ENCODE results near the gene PTPRT.

The PTPRT gene

GRCh38 chr20:42130810-42131596, 1058.7 kb downstream of the PTPRT start:
- H3K27me3 ChIP-seq (ENCODE audit: control insufficient read depth, insufficient read depth, low read length), result no peaks in the 10 kb centered on the region
- H3K27ac ChIP-seq (ENCODE audit: low read depth, low read length), result no peak overlapping the region
- H3K9me3 ChIP-seq (ENCODE audit: control insufficient read depth, insufficient read depth, low read length), result no peaks in the 10 kb centered on the region
- H3K9ac ChIP-seq (ENCODE audit: low read depth, low read length), result no peak overlapping the region
- H3K4me3 ChIP-seq (ENCODE audit: low read depth, low read length), result no peak overlapping the region
- H3K4me1 ChIP-seq (ENCODE audit: control insufficient read depth, insufficient read depth, low read length), result no peaks in the 10 kb centered on the region
- H3K36me3 ChIP-seq (ENCODE audit: control insufficient read depth, insufficient read depth, low read length), result no peaks in the 10 kb centered on the region

GRCh38 chr20:42125426-42125825, 1064.3 kb downstream of the PTPRT start:
- no peaks in the 10 kb centered on the region for H3K9me3 ChIP-seq (ENCODE audit: control insufficient read depth, insufficient read depth, low read length)
- H3K27me3 ChIP-seq (ENCODE audit: control insufficient read depth, insufficient read depth, low read length), result no peaks in the 10 kb centered on the region
- H3K36me3 ChIP-seq (ENCODE audit: control insufficient read depth, insufficient read depth, low read length), result no peaks in the 10 kb centered on the region
- no peak overlapping the region for H3K27ac ChIP-seq (ENCODE audit: low read depth, low read length)
- no peak overlapping the region for H3K9ac ChIP-seq (ENCODE audit: low read depth, low read length)
- H3K4me3 ChIP-seq (ENCODE audit: low read depth, low read length), result no peak overlapping the region
- H3K4me1 ChIP-seq (ENCODE audit: control insufficient read depth, insufficient read depth, low read length), result no peaks in the 10 kb centered on the region

GRCh38 chr20:42123981-42124473, 1065.7 kb downstream of the PTPRT start:
- Histone ChIP-seq H3K4me3 (ENCODE audit: low read depth, low read length) (no peak overlapping the region), H3K9ac (ENCODE audit: low read depth, low read length) (no peak overlapping the region), H3K36me3 (ENCODE audit: control insufficient read depth, insufficient read depth, low read length) (no peaks in the 10 kb centered on the region), H3K27me3 (ENCODE audit: control insufficient read depth, insufficient read depth, low read length) (no peaks in the 10 kb centered on the region), H3K4me1 (ENCODE audit: control insufficient read depth, insufficient read depth, low read length) (no peaks in the 10 kb centered on the region), H3K27ac (ENCODE audit: low read depth, low read length) (no peak overlapping the region), H3K9me3 (ENCODE audit: control insufficient read depth, insufficient read depth, low read length) (no peaks in the 10 kb centered on the region)

GRCh38 chr20:42118409-42119125, 1071.1 kb downstream of the PTPRT start:
- Histone ChIP-seq H3K9me3 (ENCODE audit: control insufficient read depth, insufficient read depth, low read length) (no peaks in the 10 kb centered on the region), H3K36me3 (ENCODE audit: control insufficient read depth, insufficient read depth, low read length) (no peaks in the 10 kb centered on the region), H3K27me3 (ENCODE audit: control insufficient read depth, insufficient read depth, low read length) (no peaks in the 10 kb centered on the region), H3K4me1 (ENCODE audit: control insufficient read depth, insufficient read depth, low read length) (peaks cover 5% of the 10 kb centered on the region; the same call in 1 of the 2 replicates), H3K9ac (ENCODE audit: low read depth, low read length) (no peak overlapping the region), H3K27ac (ENCODE audit: low read depth, low read length) (no peak overlapping the region), H3K4me3 (ENCODE audit: low read depth, low read length) (no peak overlapping the region)

- no peak overlapping the region for H3K4me3 ChIP-seq (ENCODE audit: low read depth, low read length)
- H3K36me3 ChIP-seq (ENCODE audit: control insufficient read depth, insufficient read depth, low read length), result no peaks in the 10 kb centered on the region
- H3K9ac ChIP-seq (ENCODE audit: low read depth, low read length), result no peak overlapping the region
- peaks cover 5% of the 10 kb centered on the region; the same call in 1 of the 2 replicates for H3K4me1 ChIP-seq (ENCODE audit: control insufficient read depth, insufficient read depth, low read length)
- no peaks in the 10 kb centered on the region for H3K27me3 ChIP-seq (ENCODE audit: control insufficient read depth, insufficient read depth, low read length)
- H3K9me3 ChIP-seq (ENCODE audit: control insufficient read depth, insufficient read depth, low read length), result no peaks in the 10 kb centered on the region
- H3K27ac ChIP-seq (ENCODE audit: low read depth, low read length), result no peak overlapping the region
These were observed 1071.7 kb downstream of the PTPRT start for GRCh38 chr20:42118001-42118400.

- no peaks in the 10 kb centered on the region for H3K9me3 ChIP-seq (ENCODE audit: control insufficient read depth, insufficient read depth, low read length)
- H3K36me3 ChIP-seq (ENCODE audit: control insufficient read depth, insufficient read depth, low read length), result no peaks in the 10 kb centered on the region
- H3K27me3 ChIP-seq (ENCODE audit: control insufficient read depth, insufficient read depth, low read length), result no peaks in the 10 kb centered on the region
- no peak overlapping the region for H3K9ac ChIP-seq (ENCODE audit: low read depth, low read length)
- H3K27ac ChIP-seq (ENCODE audit: low read depth, low read length), result no peak overlapping the region
- no peak overlapping the region for H3K4me3 ChIP-seq (ENCODE audit: low read depth, low read length)
- peaks cover 6% of the 10 kb centered on the region; the same call in 1 of the 2 replicates for H3K4me1 ChIP-seq (ENCODE audit: control insufficient read depth, insufficient read depth, low read length)
These were observed 1076.5 kb downstream of the PTPRT start for GRCh38 chr20:42113236-42113635.

GRCh38 chr20:42112161-42112560, 1077.5 kb downstream of the PTPRT start:
- H3K27me3 ChIP-seq (ENCODE audit: control insufficient read depth, insufficient read depth, low read length), result no peaks in the 10 kb centered on the region
- H3K9ac ChIP-seq (ENCODE audit: low read depth, low read length), result no peak overlapping the region
- no peak overlapping the region for H3K27ac ChIP-seq (ENCODE audit: low read depth, low read length)

GRCh38 chr20:42111349-42111748, 1078.4 kb downstream of the PTPRT start:
- Histone ChIP-seq H3K36me3 (ENCODE audit: control insufficient read depth, insufficient read depth, low read length) (no peaks in the 10 kb centered on the region), H3K27ac (ENCODE audit: low read depth, low read length) (no peak overlapping the region), H3K4me1 (ENCODE audit: control insufficient read depth, insufficient read depth, low read length) (peaks cover 6% of the 10 kb centered on the region; the same call in 1 of the 2 replicates), H3K27me3 (ENCODE audit: control insufficient read depth, insufficient read depth, low read length) (no peaks in the 10 kb centered on the region), H3K9me3 (ENCODE audit: control insufficient read depth, insufficient read depth, low read length) (no peaks in the 10 kb centered on the region), H3K9ac (ENCODE audit: low read depth, low read length) (no peak overlapping the region), H3K4me3 (ENCODE audit: low read depth, low read length) (no peak overlapping the region)

More at GRCh38 chr20:42112161-42112560, 1077.5 kb downstream of the PTPRT start:
- no peaks in the 10 kb centered on the region for H3K36me3 ChIP-seq (ENCODE audit: control insufficient read depth, insufficient read depth, low read length)
- peaks cover 6% of the 10 kb centered on the region; the same call in 1 of the 2 replicates for H3K4me1 ChIP-seq (ENCODE audit: control insufficient read depth, insufficient read depth, low read length)
- no peaks in the 10 kb centered on the region for H3K9me3 ChIP-seq (ENCODE audit: control insufficient read depth, insufficient read depth, low read length)
- H3K4me3 ChIP-seq (ENCODE audit: low read depth, low read length), result no peak overlapping the region

GRCh38 chr20:42110301-42110700, 1079.4 kb downstream of the PTPRT start:
- Histone ChIP-seq H3K27ac (ENCODE audit: low read depth, low read length) (no peak overlapping the region), H3K27me3 (ENCODE audit: control insufficient read depth, insufficient read depth, low read length) (no peaks in the 10 kb centered on the region), H3K36me3 (ENCODE audit: control insufficient read depth, insufficient read depth, low read length) (no peaks in the 10 kb centered on the region), H3K9ac (ENCODE audit: low read depth, low read length) (no peak overlapping the region), H3K9me3 (ENCODE audit: control insufficient read depth, insufficient read depth, low read length) (no peaks in the 10 kb centered on the region), H3K4me3 (ENCODE audit: low read depth, low read length) (no peak overlapping the region), H3K4me1 (ENCODE audit: control insufficient read depth, insufficient read depth, low read length) (peaks cover 6% of the 10 kb centered on the region; the same call in 1 of the 2 replicates)

- Histone ChIP-seq H3K4me3 (ENCODE audit: low read depth, low read length) (no peak overlapping the region), H3K27ac (ENCODE audit: low read depth, low read length) (no peak overlapping the region), H3K9me3 (ENCODE audit: control insufficient read depth, insufficient read depth, low read length) (no peaks in the 10 kb centered on the region), H3K9ac (ENCODE audit: low read depth, low read length) (no peak overlapping the region), H3K4me1 (ENCODE audit: control insufficient read depth, insufficient read depth, low read length) (no peaks in the 10 kb centered on the region), H3K27me3 (ENCODE audit: control insufficient read depth, insufficient read depth, low read length) (no peaks in the 10 kb centered on the region), H3K36me3 (ENCODE audit: control insufficient read depth, insufficient read depth, low read length) (no peaks in the 10 kb centered on the region)
These were observed 1087.7 kb downstream of the PTPRT start for GRCh38 chr20:42102000-42102399.

- Histone ChIP-seq H3K4me1 (ENCODE audit: control insufficient read depth, insufficient read depth, low read length) (no peaks in the 10 kb centered on the region), H3K4me3 (ENCODE audit: low read depth, low read length) (no peak overlapping the region), H3K27me3 (ENCODE audit: control insufficient read depth, insufficient read depth, low read length) (no peaks in the 10 kb centered on the region), H3K36me3 (ENCODE audit: control insufficient read depth, insufficient read depth, low read length) (no peaks in the 10 kb centered on the region), H3K27ac (ENCODE audit: low read depth, low read length) (no peak overlapping the region), H3K9me3 (ENCODE audit: control insufficient read depth, insufficient read depth, low read length) (no peaks in the 10 kb centered on the region), H3K9ac (ENCODE audit: low read depth, low read length) (no peak overlapping the region)
These were observed 1089.5 kb downstream of the PTPRT start for GRCh38 chr20:42100137-42100704.

All from HUES48 (cell line).